ENCODE measurements around the gene MKX.

Gene MKX

GRCh38 chr10:27742195-27743011 is 3.2 kb downstream of the MKX start:
- peaks cover 21 to 54% (median 38%) of the 10 kb centered on the region in 5 donors for H3K27me3 ChIP-seq (ENCODE audit: control insufficient read depth in 5 of 5, insufficient read depth in 4 of 5, low read length in 5 of 5)
- no peaks in the 10 kb centered on the region for H3K36me3 ChIP-seq (ENCODE audit: control insufficient read depth in 5 of 5, insufficient read depth in 5 of 5, low read length in 5 of 5)
- H3K9ac ChIP-seq (ENCODE audit: low read length in 5 of 5), result peak overlapping the region in 4 of 5 donors; percentile 30 to 77 (median 50)
- H3K4me1 ChIP-seq (ENCODE audit: control insufficient read depth in 5 of 5, insufficient read depth in 5 of 5, low read length in 5 of 5), result peaks cover 3 to 59% (median 52%) of the 10 kb centered on the region in 5 donors
- peak overlapping the region; percentile 57 for H3K27ac ChIP-seq (ENCODE audit: low read depth, low read length)
- H3K4me3 ChIP-seq (ENCODE audit: low read depth in 1 of 5, low read length in 5 of 5), result peak overlapping the region; percentile 36 to 84 (median 72)
- no peaks in the 10 kb centered on the region for H3K9me3 ChIP-seq (ENCODE audit: control insufficient read depth in 5 of 5, low read length in 5 of 5)

GRCh38 chr10:27741173-27742091 is 4.2 kb downstream of the MKX start:
- Histone ChIP-seq H3K9ac (ENCODE audit: low read length in 5 of 5) (peak overlapping the region in 2 of 5 donors; percentile 6 to 77), H3K9me3 (ENCODE audit: control insufficient read depth in 5 of 5, low read length in 5 of 5) (no peaks in the 10 kb centered on the region), H3K36me3 (ENCODE audit: control insufficient read depth in 5 of 5, insufficient read depth in 5 of 5, low read length in 5 of 5) (no peaks in the 10 kb centered on the region), H3K4me3 (ENCODE audit: low read depth in 1 of 5, low read length in 5 of 5) (peak overlapping the region; percentile 36 to 84 (median 72)), H3K4me1 (ENCODE audit: control insufficient read depth in 5 of 5, insufficient read depth in 5 of 5, low read length in 5 of 5) (peaks cover 3 to 55% (median 50%) of the 10 kb centered on the region in 5 donors), H3K27ac (ENCODE audit: low read depth, low read length) (peak overlapping the region; percentile 57), H3K27me3 (ENCODE audit: control insufficient read depth in 5 of 5, insufficient read depth in 4 of 5, low read length in 5 of 5) (peaks cover 12 to 45% (median 28%) of the 10 kb centered on the region in 5 donors)

GRCh38 chr10:27736396-27736795 is 9.2 kb downstream of the MKX start:
- Histone ChIP-seq H3K4me1 (ENCODE audit: control insufficient read depth in 5 of 5, insufficient read depth in 5 of 5, low read length in 5 of 5) (peaks cover 0 to 5% (median 3%) of the 10 kb centered on the region in 5 donors), H3K4me3 (ENCODE audit: low read depth in 1 of 5, low read length in 5 of 5) (no peak overlapping the region), H3K27ac (ENCODE audit: low read depth, low read length) (no peak overlapping the region), H3K27me3 (ENCODE audit: control insufficient read depth in 5 of 5, insufficient read depth in 4 of 5, low read length in 5 of 5) (peaks cover 0 to 10% (median 6%) of the 10 kb centered on the region in 5 donors), H3K9ac (ENCODE audit: low read length in 5 of 5) (no peak overlapping the region), H3K9me3 (ENCODE audit: control insufficient read depth in 5 of 5, low read length in 5 of 5) (no peaks in the 10 kb centered on the region), H3K36me3 (ENCODE audit: control insufficient read depth in 5 of 5, insufficient read depth in 5 of 5, low read length in 5 of 5) (no peaks in the 10 kb centered on the region)

- Histone ChIP-seq H3K9ac (ENCODE audit: low read length in 5 of 5) (no peak overlapping the region), H3K36me3 (ENCODE audit: control insufficient read depth in 5 of 5, insufficient read depth in 5 of 5, low read length in 5 of 5) (no peaks in the 10 kb centered on the region), H3K27me3 (ENCODE audit: control insufficient read depth in 5 of 5, insufficient read depth in 4 of 5, low read length in 5 of 5) (no peaks in the 10 kb centered on the region), H3K27ac (ENCODE audit: low read depth, low read length) (no peak overlapping the region), H3K4me3 (ENCODE audit: low read depth in 1 of 5, low read length in 5 of 5) (no peak overlapping the region), H3K9me3 (ENCODE audit: control insufficient read depth in 5 of 5, low read length in 5 of 5) (no peaks in the 10 kb centered on the region), H3K4me1 (ENCODE audit: control insufficient read depth in 5 of 5, insufficient read depth in 5 of 5, low read length in 5 of 5) (no peaks in the 10 kb centered on the region)
Measured at GRCh38 chr10:27730041-27730440, 15.6 kb downstream of the MKX start.

GRCh38 chr10:27728338-27728737 is 17.3 kb downstream of the MKX start:
- Histone ChIP-seq H3K27me3 (ENCODE audit: control insufficient read depth in 5 of 5, insufficient read depth in 4 of 5, low read length in 5 of 5) (no peaks in the 10 kb centered on the region), H3K4me1 (ENCODE audit: control insufficient read depth in 5 of 5, insufficient read depth in 5 of 5, low read length in 5 of 5) (peaks cover 0 to 5% (median 3%) of the 10 kb centered on the region in 5 donors), H3K4me3 (ENCODE audit: low read depth in 1 of 5, low read length in 5 of 5) (no peak overlapping the region), H3K9me3 (ENCODE audit: control insufficient read depth in 5 of 5, low read length in 5 of 5) (no peaks in the 10 kb centered on the region), H3K27ac (ENCODE audit: low read depth, low read length) (no peak overlapping the region), H3K36me3 (ENCODE audit: control insufficient read depth in 5 of 5, insufficient read depth in 5 of 5, low read length in 5 of 5) (no peaks in the 10 kb centered on the region), H3K9ac (ENCODE audit: low read length in 5 of 5) (no peak overlapping the region)

GRCh38 chr10:27724287-27724686 is 21.3 kb downstream of the MKX start:
- H3K9me3 ChIP-seq (ENCODE audit: control insufficient read depth in 5 of 5, low read length in 5 of 5), result no peaks in the 10 kb centered on the region
- H3K4me1 ChIP-seq (ENCODE audit: control insufficient read depth in 5 of 5, insufficient read depth in 5 of 5, low read length in 5 of 5), result peaks cover 0 to 10% (median 4%) of the 10 kb centered on the region in 5 donors
- no peak overlapping the region for H3K4me3 ChIP-seq (ENCODE audit: low read depth in 1 of 5, low read length in 5 of 5)
- no peak overlapping the region for H3K9ac ChIP-seq (ENCODE audit: low read length in 5 of 5)
- H3K27ac ChIP-seq (ENCODE audit: low read depth, low read length), result no peak overlapping the region
- no peaks in the 10 kb centered on the region for H3K36me3 ChIP-seq (ENCODE audit: control insufficient read depth in 5 of 5, insufficient read depth in 5 of 5, low read length in 5 of 5)
- no peaks in the 10 kb centered on the region for H3K27me3 ChIP-seq (ENCODE audit: control insufficient read depth in 5 of 5, insufficient read depth in 4 of 5, low read length in 5 of 5)

- Histone ChIP-seq H3K4me1 (ENCODE audit: control insufficient read depth in 5 of 5, insufficient read depth in 5 of 5, low read length in 5 of 5) (peaks cover 0 to 10% (median 4%) of the 10 kb centered on the region in 5 donors), H3K36me3 (ENCODE audit: control insufficient read depth in 5 of 5, insufficient read depth in 5 of 5, low read length in 5 of 5) (no peaks in the 10 kb centered on the region), H3K4me3 (ENCODE audit: low read depth in 1 of 5, low read length in 5 of 5) (no peak overlapping the region), H3K27me3 (ENCODE audit: control insufficient read depth in 5 of 5, insufficient read depth in 4 of 5, low read length in 5 of 5) (no peaks in the 10 kb centered on the region), H3K27ac (ENCODE audit: low read depth, low read length) (no peak overlapping the region), H3K9me3 (ENCODE audit: control insufficient read depth in 5 of 5, low read length in 5 of 5) (no peaks in the 10 kb centered on the region), H3K9ac (ENCODE audit: low read length in 5 of 5) (no peak overlapping the region)
Measured at GRCh38 chr10:27723436-27723835, 22.2 kb downstream of the MKX start.

- Histone ChIP-seq H3K4me3 (ENCODE audit: low read depth in 1 of 5, low read length in 5 of 5) (no peak overlapping the region), H3K27me3 (ENCODE audit: control insufficient read depth in 5 of 5, insufficient read depth in 4 of 5, low read length in 5 of 5) (no peaks in the 10 kb centered on the region), H3K27ac (ENCODE audit: low read depth, low read length) (no peak overlapping the region), H3K9me3 (ENCODE audit: control insufficient read depth in 5 of 5, low read length in 5 of 5) (no peaks in the 10 kb centered on the region), H3K4me1 (ENCODE audit: control insufficient read depth in 5 of 5, insufficient read depth in 5 of 5, low read length in 5 of 5) (peaks cover 0 to 10% (median 4%) of the 10 kb centered on the region in 5 donors), H3K36me3 (ENCODE audit: control insufficient read depth in 5 of 5, insufficient read depth in 5 of 5, low read length in 5 of 5) (no peaks in the 10 kb centered on the region), H3K9ac (ENCODE audit: low read length in 5 of 5) (no peak overlapping the region)
Measured at GRCh38 chr10:27720529-27720928, 25.1 kb downstream of the MKX start.

GRCh38 chr10:27719052-27719451 is 26.6 kb downstream of the MKX start:
- Histone ChIP-seq H3K4me3 (ENCODE audit: low read depth in 1 of 5, low read length in 5 of 5) (no peak overlapping the region), H3K27me3 (ENCODE audit: control insufficient read depth in 5 of 5, insufficient read depth in 4 of 5, low read length in 5 of 5) (no peaks in the 10 kb centered on the region), H3K36me3 (ENCODE audit: control insufficient read depth in 5 of 5, insufficient read depth in 5 of 5, low read length in 5 of 5) (no peaks in the 10 kb centered on the region), H3K9me3 (ENCODE audit: control insufficient read depth in 5 of 5, low read length in 5 of 5) (no peaks in the 10 kb centered on the region), H3K27ac (ENCODE audit: low read depth, low read length) (no peak overlapping the region), H3K9ac (ENCODE audit: low read length in 5 of 5) (no peak overlapping the region), H3K4me1 (ENCODE audit: control insufficient read depth in 5 of 5, insufficient read depth in 5 of 5, low read length in 5 of 5) (peaks cover 0 to 23% (median 10%) of the 10 kb centered on the region in 5 donors)

- Histone ChIP-seq H3K9ac (ENCODE audit: low read length in 5 of 5) (no peak overlapping the region), H3K4me1 (ENCODE audit: control insufficient read depth in 5 of 5, insufficient read depth in 5 of 5, low read length in 5 of 5) (peaks cover 0 to 22% (median 10%) of the 10 kb centered on the region in 5 donors)
Measured at GRCh38 chr10:27717861-27718260, 27.8 kb downstream of the MKX start.

More at GRCh38 chr10:27717861-27718260, 27.8 kb downstream of the MKX start:
- no peaks in the 10 kb centered on the region for H3K9me3 ChIP-seq (ENCODE audit: control insufficient read depth in 5 of 5, low read length in 5 of 5)
- H3K27ac ChIP-seq (ENCODE audit: low read depth, low read length), result no peak overlapping the region
- H3K4me3 ChIP-seq (ENCODE audit: low read depth in 1 of 5, low read length in 5 of 5), result no peak overlapping the region
- H3K36me3 ChIP-seq (ENCODE audit: control insufficient read depth in 5 of 5, insufficient read depth in 5 of 5, low read length in 5 of 5), result no peaks in the 10 kb centered on the region
- no peaks in the 10 kb centered on the region for H3K27me3 ChIP-seq (ENCODE audit: control insufficient read depth in 5 of 5, insufficient read depth in 4 of 5, low read length in 5 of 5)
